Nephron (organoid): Measurements from ENCODE around the gene ABCF3.

Experiments
- H3K27ac Mint-ChIP-seq, 3 experiments: 2 replicates each; pipeline ENCODE4 v1.8.0; 2020; ENCODE audit warnings: mixed read lengths in 3 of 3, mild to moderate bottlenecking in 2 of 3, moderate library complexity in 1 of 3
- H3K27me3 Mint-ChIP-seq: 2 replicates; pipeline ENCODE4 v1.8.0; 2021; ENCODE audit warnings: low read depth, mild to moderate bottlenecking, moderate library complexity, mixed read lengths
- H3K36me3 Mint-ChIP-seq: 2 replicates; pipeline ENCODE4 v1.8.0; 2020; ENCODE audit warnings: low read depth, mixed read lengths
- H3K4me1 Mint-ChIP-seq: 2 replicates; pipeline ENCODE4 v1.8.0; 2020; ENCODE audit warnings: mixed read lengths
- H3K4me3 Mint-ChIP-seq, 3 experiments: 2 replicates each; pipeline ENCODE4 v1.8.0; 2020; ENCODE audit warnings: mild to moderate bottlenecking in 3 of 3, mixed read lengths in 3 of 3, moderate library complexity in 2 of 3
- H3K9me3 Mint-ChIP-seq: 2 replicates; pipeline ENCODE4 v1.8.0; 2020; ENCODE audit warnings: mixed read lengths
- CTCF ChIP-seq, 3 experiments: fragments of 200-600 bp; sonication (generic); IDR thresholded peaks; one replicate each; pipeline ENCODE4 v1.5.0; 2021; ENCODE audit warnings: antibody characterized with exemption in 3 of 3; ENCODE audit not compliant: unreplicated experiment in 3 of 3

Gene ABCF3

DNA sequence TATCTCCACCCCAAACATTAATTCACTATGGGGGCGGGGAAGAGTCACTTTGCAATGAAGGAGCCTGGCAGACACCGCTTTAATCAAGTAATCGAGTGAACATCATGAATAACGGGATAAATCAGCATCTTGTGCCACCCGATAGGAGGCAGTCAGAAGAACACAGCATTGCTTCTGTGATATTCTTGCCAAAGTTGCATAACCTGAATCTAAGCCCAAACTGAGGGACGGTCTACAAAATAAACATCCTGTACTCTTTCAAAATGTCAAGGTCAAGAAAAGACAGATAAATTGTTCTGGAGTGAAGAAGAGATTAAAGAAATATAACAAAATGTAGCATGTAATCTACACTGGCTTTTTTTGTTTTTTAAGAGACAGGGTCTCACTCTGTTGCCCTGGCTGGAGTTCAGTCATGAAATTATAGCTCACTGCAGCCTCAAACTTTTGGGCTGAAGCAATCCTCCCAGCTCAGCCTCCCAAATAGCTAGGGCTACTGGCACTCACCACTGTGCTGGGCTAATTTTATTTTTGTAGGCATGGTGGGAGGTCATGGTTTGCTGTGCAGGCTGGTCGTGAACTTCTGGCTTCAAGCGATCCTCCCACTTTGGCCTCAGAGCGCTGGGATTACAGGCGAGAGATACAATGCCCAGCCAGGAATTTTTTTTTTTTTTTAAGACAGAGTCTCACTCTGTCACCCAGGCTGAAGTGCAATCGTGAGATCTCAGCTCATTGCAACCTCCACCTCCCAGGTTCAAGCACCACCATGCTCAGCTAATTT is 23.3 kb downstream of the ABCF3 start:
- Mint-ChIP-seq H3K36me3 (no peaks in the 10 kb centered on the region), H3K27me3 (peaks cover 35% of the 10 kb centered on the region), H3K4me1 (no peaks in the 10 kb centered on the region), H3K27ac (no peak overlapping the region), H3K4me3 (no peak overlapping the region), H3K9me3 (no peaks in the 10 kb centered on the region)
- TF ChIP-seq CTCF (IDR thresholded peaks at IDR 0.05; ENCODE audit: unreplicated experiment in 3 of 3): no peak

DNA sequence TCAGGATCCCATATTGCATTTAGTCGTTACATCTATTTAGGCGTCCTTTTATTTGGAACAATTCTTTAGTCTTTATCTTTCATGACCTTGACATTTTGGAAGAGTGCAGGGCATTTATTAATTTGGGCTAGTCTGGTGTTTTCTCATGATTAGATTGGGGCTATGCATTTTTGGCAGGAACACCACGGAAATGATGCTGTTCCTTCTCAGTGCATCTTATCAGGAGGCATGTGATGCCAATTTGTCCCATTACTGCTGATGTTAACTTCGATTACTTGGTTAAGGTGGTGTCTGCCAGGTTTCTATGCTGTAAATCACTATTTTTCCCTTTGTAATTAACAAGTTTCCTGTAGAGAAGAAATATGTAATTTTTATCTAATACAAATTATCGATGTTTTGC is 25.3 kb downstream of the ABCF3 start:
- Mint-ChIP-seq H3K36me3 (no peaks in the 10 kb centered on the region), H3K27ac (no peak overlapping the region), H3K9me3 (no peaks in the 10 kb centered on the region), H3K27me3 (peaks cover 27% of the 10 kb centered on the region), H3K4me1 (no peaks in the 10 kb centered on the region), H3K4me3 (no peak overlapping the region)
- TF ChIP-seq CTCF (IDR thresholded peaks at IDR 0.05; ENCODE audit: unreplicated experiment in 3 of 3): no peak

- H3K4me3 Mint-ChIP-seq: no peak overlapping the region
- H3K27ac Mint-ChIP-seq: no peak overlapping the region
- H3K4me1 Mint-ChIP-seq: no peaks in the 10 kb centered on the region
- H3K9me3 Mint-ChIP-seq: no peaks in the 10 kb centered on the region
- no peak for TF ChIP-seq CTCF (IDR thresholded peaks at IDR 0.05; ENCODE audit: unreplicated experiment in 3 of 3)
- peaks cover 24% of the 10 kb centered on the region for H3K27me3 Mint-ChIP-seq
- no peaks in the 10 kb centered on the region for H3K36me3 Mint-ChIP-seq
Observed at GRCh38 chr3:184211718-184212117, 25.7 kb downstream of the ABCF3 start.

GRCh38 chr3:184218814-184219213 is 32.8 kb downstream of the ABCF3 start:
- Mint-ChIP-seq H3K4me1 (no peaks in the 10 kb centered on the region), H3K36me3 (no peaks in the 10 kb centered on the region), H3K4me3 (no peak overlapping the region), H3K27me3 (peaks cover 19% of the 10 kb centered on the region), H3K27ac (no peak overlapping the region), H3K9me3 (no peaks in the 10 kb centered on the region)
- TF ChIP-seq CTCF (IDR thresholded peaks at IDR 0.05; ENCODE audit: unreplicated experiment in 3 of 3): no peak

DNA sequence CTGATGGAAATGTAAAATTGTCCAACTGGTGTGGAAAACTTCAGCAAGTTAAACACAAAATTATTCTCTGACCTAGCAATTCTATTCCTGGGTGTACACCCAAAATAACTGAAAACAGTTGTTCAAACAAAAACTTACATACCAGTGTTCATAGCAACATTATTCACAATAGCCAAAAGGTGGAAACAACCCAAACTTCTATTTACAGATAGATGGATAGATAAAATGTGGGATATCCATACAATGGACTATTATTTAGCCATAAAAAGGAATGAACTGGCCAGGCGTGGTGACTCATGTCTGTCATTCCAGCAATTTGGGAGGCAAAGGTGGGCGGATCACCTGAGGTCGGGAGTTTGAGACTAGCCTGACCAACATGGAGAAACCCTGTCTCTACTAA is 36.5 kb downstream of the ABCF3 start:
- Mint-ChIP-seq H3K36me3 (no peaks in the 10 kb centered on the region), H3K9me3 (no peaks in the 10 kb centered on the region), H3K27ac (no peak overlapping the region), H3K4me1 (no peaks in the 10 kb centered on the region), H3K4me3 (no peak overlapping the region), H3K27me3 (peaks cover 52% of the 10 kb centered on the region)
- no peak for TF ChIP-seq CTCF (IDR thresholded peaks at IDR 0.05; ENCODE audit: unreplicated experiment in 3 of 3)

GRCh38 chr3:184223946-184224345 is 37.9 kb downstream of the ABCF3 start:
- H3K4me1 Mint-ChIP-seq: no peaks in the 10 kb centered on the region
- no peaks in the 10 kb centered on the region for H3K36me3 Mint-ChIP-seq
- no peak for TF ChIP-seq CTCF (IDR thresholded peaks at IDR 0.05; ENCODE audit: unreplicated experiment in 3 of 3)
- H3K27me3 Mint-ChIP-seq: peaks cover 60% of the 10 kb centered on the region
- H3K4me3 Mint-ChIP-seq: no peak overlapping the region
- H3K9me3 Mint-ChIP-seq: no peaks in the 10 kb centered on the region
- H3K27ac Mint-ChIP-seq: no peak overlapping the region
